Neural progenitor cell (in vitro differentiated cells): ENCODE data around the gene ATP6V0D1. TPM values are rescaled to one million over a fixed set of nuclear protein-coding genes. Genes with fewer than 3 reads are reported as not detected.

ENCODE experiments used
- DNase-seq: peaks from one replicate; pipeline ENCODE4 v3.0.0-alpha.2; 2016; ENCODE audit warnings: low spot score
- H2AFZ ChIP-seq: fragments of 200-600 bp; sonication (generic); replicated peaks from 2 replicates; pipeline ENCODE4 v1.6.1; 2016; ENCODE audit warnings: antibody characterized with exemption
- H3F3A ChIP-seq: fragments of 200-600 bp; sonication (generic); 2 replicates; pipeline ENCODE4 v1.6.1; 2016; ENCODE audit warnings: antibody characterized with exemption, low read depth
- H3K27ac ChIP-seq: fragments of 200-600 bp; sonication (generic); 2 replicates; pipeline ENCODE4 v1.5.1; 2016; ENCODE audit warnings: mild to moderate bottlenecking
- H3K27me3 ChIP-seq: fragments of 200-600 bp; sonication (generic); 2 replicates; pipeline ENCODE4 v1.6.1; 2016; ENCODE audit warnings: mild to moderate bottlenecking, moderate library complexity
- H3K36me3 ChIP-seq: fragments of 200-600 bp; sonication (generic); 2 replicates; pipeline ENCODE4 v1.5.1; 2016
- H3K4me1 ChIP-seq: fragments of 200-600 bp; sonication (generic); 2 replicates; pipeline ENCODE4 v1.6.1; 2016; ENCODE audit warnings: mixed run types
- H3K4me2 ChIP-seq: fragments of 200-600 bp; sonication (generic); 2 replicates; pipeline ENCODE4 v1.6.1; 2016
- H3K4me3 ChIP-seq: fragments of 200-600 bp; sonication (generic); 2 replicates; pipeline ENCODE4 v1.5.1; 2016
- H3K79me2 ChIP-seq: fragments of 200-600 bp; sonication (generic); 2 replicates; pipeline ENCODE4 v1.6.1; 2016; ENCODE audit warnings: low read depth
- H3K9ac ChIP-seq: fragments of 200-600 bp; sonication (generic); 2 replicates; pipeline ENCODE4 v1.6.1; 2016
- H3K9me3 ChIP-seq: fragments of 200-600 bp; sonication (generic); 2 replicates; pipeline ENCODE4 v1.5.1; 2016; ENCODE audit warnings: low read depth
- H4K20me1 ChIP-seq: fragments of 200-600 bp; sonication (generic); 2 replicates; pipeline ENCODE4 v1.6.1; 2016; ENCODE audit warnings: low read depth
- H3K27ac Mint-ChIP-seq: 3 replicates; pipeline ENCODE4 v1.8.0; 2021; ENCODE audit warnings: mixed read lengths
- H3K27me3 Mint-ChIP-seq: 2 replicates; pipeline ENCODE4 v1.8.0; 2022; ENCODE audit warnings: low read depth, mild to moderate bottlenecking, inconsistent platforms, moderate library complexity, mixed read lengths; ENCODE audit not compliant: insufficient read depth
- H3K36me3 Mint-ChIP-seq: 3 replicates; pipeline ENCODE4 v1.8.0; 2021; ENCODE audit warnings: mixed read lengths
- H3K4me1 Mint-ChIP-seq: 3 replicates; pipeline ENCODE4 v1.8.0; 2021; ENCODE audit warnings: mixed read lengths
- H3K4me3 Mint-ChIP-seq: 3 replicates; pipeline ENCODE4 v1.8.0; 2021; ENCODE audit warnings: mild to moderate bottlenecking, moderate library complexity, mixed read lengths
- H3K9me3 Mint-ChIP-seq: 3 replicates; pipeline ENCODE4 v1.8.0; 2020; ENCODE audit warnings: mixed read lengths
- CTCF ChIP-seq: fragments of 200-600 bp; sonication (generic); IDR thresholded peaks from 2 replicates; pipeline ENCODE4 v1.5.1; 2017; ENCODE audit warnings: antibody characterized with exemption, mild to moderate bottlenecking
- EZH2 ChIP-seq: fragments of 200-600 bp; sonication (generic); IDR thresholded peaks from 2 replicates; pipeline ENCODE4 v1.6.1; 2017; ENCODE audit warnings: antibody characterized with exemption, mild to moderate bottlenecking, moderate library complexity
- EZH2phosphoT487 ChIP-seq: fragments of 200-600 bp; sonication (generic); IDR thresholded peaks from 2 replicates; pipeline ENCODE4 v1.6.1; 2017; ENCODE audit warnings: antibody characterized with exemption
- total RNA-seq: library from RNA; depleted of rRNA; stranded (reverse); fragments of >200 nt; gene quantifications from 2 replicates; pipeline ENCODE4 v1.2.3, GENCODE V29; 2015; ENCODE audit warnings: low replicate concordance

ATP6V0D1 gene
- total RNA-seq, 1 donor from 2014 or later: 29.7 TPM

GRCh38 chr16:67451704-67452435 lies 29.1 kb downstream of the ATP6V0D1 start:
- Histone ChIP-seq H3K79me2 (no peaks in the 10 kb centered on the region), H3K27me3 (no peaks in the 10 kb centered on the region), H3K4me2 (no peak overlapping the region), H3K9me3 (no peaks in the 10 kb centered on the region), H3K27ac (no peak overlapping the region), H4K20me1 (peaks cover 25% of the 10 kb centered on the region), H3K4me3 (no peak overlapping the region), H2AFZ (no peak overlapping the region), H3K4me1 (no peaks in the 10 kb centered on the region), H3K36me3 (no peaks in the 10 kb centered on the region), H3F3A (no peaks in the 10 kb centered on the region), H3K9ac (no peak overlapping the region)
- Mint-ChIP-seq H3K36me3 (peaks cover 16% of the 10 kb centered on the region), H3K4me1 (peaks cover 29% of the 10 kb centered on the region), H3K27ac (no peak overlapping the region), H3K9me3 (no peaks in the 10 kb centered on the region), H3K27me3 (peaks cover 2% of the 10 kb centered on the region), H3K4me3 (no peak overlapping the region)
- no peak for DNase-seq
- TF ChIP-seq EZH2 (no peak), EZH2phosphoT487 (no peak), CTCF (no peak)

DNA sequence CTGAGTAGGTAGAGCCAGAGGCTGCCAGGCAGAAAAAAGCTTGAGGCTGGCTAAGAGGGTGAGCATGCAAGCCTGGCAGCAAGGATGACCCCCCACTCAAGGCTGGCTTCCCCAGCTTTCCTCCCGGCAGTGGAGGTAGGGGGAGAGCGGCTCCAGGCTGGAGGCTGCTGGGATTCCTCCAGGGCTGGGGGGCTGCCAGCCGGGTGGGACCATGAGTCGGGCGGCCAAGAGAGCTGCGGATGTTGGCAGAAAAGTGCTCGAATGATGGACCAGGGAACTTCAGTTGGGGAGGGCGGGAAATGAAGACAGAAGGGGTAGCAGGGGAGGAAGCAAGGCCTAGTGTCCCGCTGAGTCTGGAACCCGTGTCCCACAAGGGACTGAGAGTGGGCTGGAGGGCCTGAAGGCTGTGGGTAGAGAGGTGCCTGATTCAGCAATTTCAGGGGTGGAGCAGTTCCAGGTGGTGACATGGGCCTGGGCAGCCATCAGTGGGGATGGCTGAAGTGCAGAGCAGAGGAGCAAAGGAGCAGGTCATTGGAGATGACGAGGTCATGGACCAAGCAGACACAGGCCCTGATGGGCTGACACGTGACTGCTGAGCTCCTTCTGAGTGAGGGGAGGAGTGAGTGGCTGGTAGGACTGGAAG lies 29.8 kb downstream of the ATP6V0D1 start:
- no peak for TF ChIP-seq EZH2phosphoT487
- TF ChIP-seq CTCF: no peak
- no peak for TF ChIP-seq EZH2
- H3K36me3 ChIP-seq: no peaks in the 10 kb centered on the region
- H3K9ac ChIP-seq: no peak overlapping the region
- H3K4me3 Mint-ChIP-seq: peak overlapping the region; percentile 52
- H3K27ac ChIP-seq: no peak overlapping the region
- no peak overlapping the region for H3K4me3 ChIP-seq
- no peaks in the 10 kb centered on the region for H3K79me2 ChIP-seq
- no peak for DNase-seq
- peaks cover 16% of the 10 kb centered on the region for H3K36me3 Mint-ChIP-seq
- H3K9me3 ChIP-seq: no peaks in the 10 kb centered on the region
- no peak overlapping the region for H2AFZ ChIP-seq
- peaks cover 19% of the 10 kb centered on the region for H4K20me1 ChIP-seq
- no peaks in the 10 kb centered on the region for H3F3A ChIP-seq
- no peak overlapping the region for H3K4me2 ChIP-seq
- no peaks in the 10 kb centered on the region for H3K27me3 Mint-ChIP-seq
- peaks cover 29% of the 10 kb centered on the region for H3K4me1 Mint-ChIP-seq
- H3K9me3 Mint-ChIP-seq: no peaks in the 10 kb centered on the region
- H3K27ac Mint-ChIP-seq: peak overlapping the region; percentile 79
- H3K4me1 ChIP-seq: no peaks in the 10 kb centered on the region
- no peaks in the 10 kb centered on the region for H3K27me3 ChIP-seq

DNA sequence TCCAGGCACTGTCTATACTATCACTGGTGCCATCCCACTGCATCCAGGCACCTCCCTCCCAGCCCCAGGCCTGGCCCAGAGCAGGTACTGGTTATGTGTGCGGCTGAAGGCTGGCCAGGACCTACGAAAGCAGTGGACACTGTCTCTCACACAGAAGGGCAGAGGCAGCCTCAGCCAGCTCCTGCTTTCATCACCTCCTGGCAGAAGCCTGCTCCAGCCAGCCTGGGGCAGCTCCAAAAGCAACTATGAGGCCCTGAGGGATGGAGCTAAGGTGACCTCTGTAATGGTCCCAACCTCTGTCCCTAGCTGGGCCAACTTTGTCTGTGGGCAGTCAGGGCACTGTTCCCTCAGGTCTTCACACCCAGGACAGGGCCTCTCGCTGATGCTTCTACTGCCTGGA lies 31.2 kb downstream of the ATP6V0D1 start:
- Mint-ChIP-seq H3K27ac (no peak overlapping the region), H3K4me1 (peaks cover 23% of the 10 kb centered on the region), H3K27me3 (no peaks in the 10 kb centered on the region), H3K36me3 (peaks cover 14% of the 10 kb centered on the region), H3K4me3 (no peak overlapping the region), H3K9me3 (no peaks in the 10 kb centered on the region)
- DNase-seq: no peak
- Histone ChIP-seq H3K27ac (no peak overlapping the region), H2AFZ (no peak overlapping the region), H3K36me3 (no peaks in the 10 kb centered on the region), H3K79me2 (no peaks in the 10 kb centered on the region), H3K27me3 (no peaks in the 10 kb centered on the region), H4K20me1 (peaks cover 12% of the 10 kb centered on the region), H3K4me2 (no peak overlapping the region), H3K4me1 (no peaks in the 10 kb centered on the region), H3K9ac (no peak overlapping the region), H3K9me3 (no peaks in the 10 kb centered on the region), H3K4me3 (no peak overlapping the region), H3F3A (no peaks in the 10 kb centered on the region)
- TF ChIP-seq EZH2phosphoT487: no peak
- no peak for TF ChIP-seq EZH2
- no peak for TF ChIP-seq CTCF
